CD4-positive, alpha-beta T cell treated with Interferon gamma for 1 hour (primary cell): Measurements from ENCODE around the gene KLF15.

Experiments
- DNase-seq: peaks from one replicate; pipeline ENCODE4 v3.0.0-alpha.2; 2020

KLF15 gene

GRCh38 chr3:126304291-126304690 lies 52.9 kb downstream of the KLF15 start:
- DNase-seq, result no peak

- no peak for DNase-seq
Observed at GRCh38 chr3:126303272-126303671, 53.9 kb downstream of the KLF15 start.

GRCh38 chr3:126300761-126301481 lies 56.3 kb downstream of the KLF15 start:
- DNase-seq, result no peak

GRCh38 chr3:126300001-126300760 lies 57.0 kb downstream of the KLF15 start:
- no peak for DNase-seq

GRCh38 chr3:126295407-126295939 lies 61.7 kb downstream of the KLF15 start:
- DNase-seq, result no peak

GRCh38 chr3:126294211-126294808 lies 62.9 kb downstream of the KLF15 start:
- DNase-seq, result no peak

GRCh38 chr3:126293370-126294082 lies 63.7 kb downstream of the KLF15 start:
- no peak for DNase-seq
